NOMO-1 treated with DMSO at 0.1 percent for 48 hours (cell line): Measurements from ENCODE around the gene OR51S1.
"Not testable (repeated sequence)": the region's sequence is repeated elsewhere in the genome, so short reads cannot be mapped to it uniquely, and the experiment has no call there.

Experiments
- DNase-seq: peaks from one replicate; lab custom pipeline; 2025; ENCODE audit not compliant: unreplicated experiment; lab: John Stamatoyannopoulos, UW

OR51S1 gene, protein sequence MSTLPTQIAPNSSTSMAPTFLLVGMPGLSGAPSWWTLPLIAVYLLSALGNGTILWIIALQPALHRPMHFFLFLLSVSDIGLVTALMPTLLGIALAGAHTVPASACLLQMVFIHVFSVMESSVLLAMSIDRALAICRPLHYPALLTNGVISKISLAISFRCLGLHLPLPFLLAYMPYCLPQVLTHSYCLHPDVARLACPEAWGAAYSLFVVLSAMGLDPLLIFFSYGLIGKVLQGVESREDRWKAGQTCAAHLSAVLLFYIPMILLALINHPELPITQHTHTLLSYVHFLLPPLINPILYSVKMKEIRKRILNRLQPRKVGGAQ

DNA sequence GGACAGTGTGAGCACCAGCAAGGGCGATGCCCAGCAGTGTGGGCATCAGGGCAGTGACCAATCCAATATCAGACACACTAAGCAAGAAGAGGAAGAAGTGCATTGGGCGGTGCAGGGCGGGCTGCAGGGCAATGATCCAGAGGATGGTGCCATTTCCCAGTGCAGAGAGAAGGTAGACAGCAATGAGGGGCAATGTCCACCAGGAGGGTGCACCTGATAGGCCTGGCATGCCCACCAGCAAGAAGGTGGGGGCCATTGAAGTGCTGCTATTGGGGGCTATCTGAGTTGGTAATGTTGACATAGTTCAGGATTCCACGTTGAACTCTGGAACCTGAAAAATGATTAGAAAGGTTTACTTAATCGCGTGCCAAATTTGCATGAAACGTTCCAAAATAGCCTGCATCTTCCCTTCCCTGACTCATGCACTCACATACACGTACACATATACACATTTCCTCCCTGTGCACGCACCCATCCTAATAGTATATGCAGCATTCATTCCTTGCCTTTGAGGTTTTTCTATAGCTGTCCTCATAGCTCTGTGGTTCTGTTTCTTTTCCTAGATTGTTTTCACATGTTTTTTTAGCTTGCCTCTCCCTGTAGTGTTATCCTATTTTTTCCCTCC is at the start of gene OR51S1:
TSS of gene OR51S1 (minus strand) at position 301 of the 625 bp plus-strand sequence. CDS start at position 301, 0 bp downstream.
- no peak for DNase-seq

GRCh38 chr11:4891996-4892640 is 43.1 kb upstream of the OR51S1 start:
- no peak for DNase-seq

- no peak for DNase-seq
Observed at GRCh38 chr11:4890279-4890678, 41.3 kb upstream of the OR51S1 start.

GRCh38 chr11:4887591-4887990 is 38.6 kb upstream of the OR51S1 start:
- no peak for DNase-seq

GRCh38 chr11:4886186-4886585 is 37.2 kb upstream of the OR51S1 start:
- no peak for DNase-seq

GRCh38 chr11:4884361-4884760 is 35.4 kb upstream of the OR51S1 start:
- DNase-seq = no peak

- DNase-seq = no peak
Observed at GRCh38 chr11:4882543-4882942, 33.5 kb upstream of the OR51S1 start.

DNA sequence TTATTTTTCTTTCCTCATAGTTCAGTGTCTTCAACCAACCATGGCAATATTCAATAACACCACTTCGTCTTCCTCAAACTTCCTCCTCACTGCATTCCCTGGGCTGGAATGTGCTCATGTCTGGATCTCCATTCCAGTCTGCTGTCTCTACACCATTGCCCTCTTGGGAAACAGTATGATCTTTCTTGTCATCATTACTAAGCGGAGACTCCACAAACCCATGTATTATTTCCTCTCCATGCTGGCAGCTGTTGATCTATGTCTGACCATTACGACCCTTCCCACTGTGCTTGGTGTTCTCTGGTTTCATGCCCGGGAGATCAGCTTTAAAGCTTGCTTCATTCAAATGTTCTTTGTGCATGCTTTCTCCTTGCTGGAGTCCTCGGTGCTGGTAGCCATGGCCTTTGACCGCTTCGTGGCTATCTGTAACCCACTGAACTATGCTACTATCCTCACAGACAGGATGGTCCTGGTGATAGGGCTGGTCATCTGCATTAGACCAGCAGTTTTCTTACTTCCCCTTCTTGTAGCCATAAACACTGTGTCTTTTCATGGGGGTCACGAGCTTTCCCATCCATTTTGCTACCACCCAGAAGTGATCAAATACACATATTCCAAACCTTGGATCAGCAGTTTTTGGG is 33.0 kb upstream of the OR51S1 start, which contains the start of gene OR51T1:
TSS of gene OR51T1 (plus strand) at position 41 of the 641 bp plus-strand sequence. CDS start at position 41, 0 bp downstream.
- DNase-seq = no peak

GRCh38 chr11:4881188-4881587 is 32.2 kb upstream of the OR51S1 start:
- no peak for DNase-seq

GRCh38 chr11:4865855-4866254 is 16.8 kb upstream of the OR51S1 start:
- no peak for DNase-seq

DNA sequence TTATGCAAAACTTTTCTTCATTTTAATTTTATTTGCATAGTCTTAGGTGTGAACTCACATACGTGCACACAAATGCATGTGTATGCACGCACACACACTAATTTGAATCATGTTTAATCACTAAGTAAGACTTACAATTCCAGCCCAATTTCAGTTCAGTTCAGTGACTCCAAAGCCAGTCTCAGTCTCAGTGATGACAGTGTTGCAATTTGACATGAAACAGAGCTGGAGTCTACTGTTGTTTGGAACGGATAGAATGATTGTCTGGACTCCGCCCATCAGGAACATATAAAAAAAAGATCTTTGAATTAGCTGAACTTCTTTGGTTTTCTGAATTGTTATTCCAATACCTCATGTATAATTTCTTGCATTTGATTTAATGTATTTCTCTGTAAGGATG is 14.9 kb upstream of the OR51S1 start:
- no peak for DNase-seq

DNA sequence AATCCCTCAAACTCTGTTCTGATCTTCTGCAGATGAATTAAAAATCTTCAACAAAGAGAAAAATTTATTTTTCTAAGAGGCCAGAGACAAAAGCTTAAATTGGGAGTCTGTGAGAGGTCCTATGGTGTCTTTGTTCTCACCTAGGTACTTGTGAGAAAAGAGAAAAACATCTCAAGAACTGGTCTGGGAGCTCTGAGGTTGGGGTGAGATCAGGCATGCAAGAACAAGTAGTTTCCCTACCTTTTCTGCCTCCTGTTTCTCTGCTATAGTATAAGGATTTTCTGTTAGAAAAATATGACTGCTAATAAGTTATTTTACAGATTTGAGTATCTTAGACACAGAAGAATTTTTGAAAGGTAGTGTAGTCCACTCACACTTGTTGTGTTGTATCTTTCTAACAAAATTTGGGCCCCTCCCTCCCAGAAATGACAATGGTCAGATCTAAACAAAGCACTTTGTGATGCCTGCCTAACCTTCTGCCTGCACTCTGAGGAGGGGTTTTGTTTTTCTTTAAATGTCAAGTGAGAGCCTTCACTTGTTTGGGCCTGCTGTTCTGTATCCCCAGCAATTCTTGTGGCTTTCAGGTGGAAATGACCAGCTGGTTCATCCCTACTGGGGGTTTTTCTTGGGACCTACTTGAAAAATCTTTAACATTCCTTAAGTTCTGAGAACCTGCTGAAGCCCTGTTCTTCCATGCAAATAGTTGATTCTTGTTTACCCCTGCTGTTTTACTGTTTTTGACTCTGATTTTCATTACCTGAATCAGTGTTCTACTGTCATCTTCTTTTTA is 13.6 kb upstream of the OR51S1 start:
- DNase-seq = no peak

DNA sequence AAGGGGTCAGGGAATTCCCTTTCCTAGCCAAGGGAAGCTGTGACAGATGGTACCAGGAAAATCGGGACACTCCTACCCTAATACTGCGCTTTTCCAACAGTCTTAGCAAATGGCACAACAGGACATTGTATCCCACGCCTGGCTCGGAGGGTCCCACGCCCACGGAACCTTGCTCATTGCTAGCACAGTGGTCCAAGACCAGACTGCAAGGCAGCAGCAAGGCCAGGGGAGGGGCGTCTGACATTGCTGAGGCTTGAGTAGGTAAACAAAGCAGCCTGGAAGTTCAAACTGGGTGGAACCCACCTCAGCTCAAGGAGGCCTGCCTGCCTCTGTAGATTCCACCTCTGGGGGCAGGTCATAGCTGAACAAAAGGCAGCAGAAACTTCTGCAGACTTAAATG is 5.3 kb upstream of the OR51S1 start:
- not testable (repeated sequence) for DNase-seq

DNA sequence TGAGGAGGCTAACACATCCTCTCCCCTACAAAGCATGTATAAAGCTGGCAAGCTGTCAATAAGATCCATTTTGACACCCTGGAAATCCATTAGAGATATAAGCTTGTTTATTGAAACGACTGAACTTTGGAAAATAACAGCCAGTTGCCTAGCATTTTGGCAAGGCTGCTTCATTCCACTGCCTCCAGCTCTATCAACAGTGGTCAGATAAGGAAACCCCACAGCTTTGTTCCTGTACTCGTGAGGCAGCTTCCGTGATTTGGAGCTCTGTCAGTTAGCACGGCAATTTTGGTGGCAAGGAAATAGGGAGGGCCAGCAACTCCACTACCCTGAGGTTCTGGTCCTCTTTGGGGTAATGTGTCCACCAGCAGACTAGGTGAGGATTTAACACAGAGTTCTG is 2.0 kb upstream of the OR51S1 start:
- no peak for DNase-seq

- no peak for DNase-seq
Observed at GRCh38 chr11:4839851-4840549, 9.0 kb downstream of the OR51S1 start.

DNA sequence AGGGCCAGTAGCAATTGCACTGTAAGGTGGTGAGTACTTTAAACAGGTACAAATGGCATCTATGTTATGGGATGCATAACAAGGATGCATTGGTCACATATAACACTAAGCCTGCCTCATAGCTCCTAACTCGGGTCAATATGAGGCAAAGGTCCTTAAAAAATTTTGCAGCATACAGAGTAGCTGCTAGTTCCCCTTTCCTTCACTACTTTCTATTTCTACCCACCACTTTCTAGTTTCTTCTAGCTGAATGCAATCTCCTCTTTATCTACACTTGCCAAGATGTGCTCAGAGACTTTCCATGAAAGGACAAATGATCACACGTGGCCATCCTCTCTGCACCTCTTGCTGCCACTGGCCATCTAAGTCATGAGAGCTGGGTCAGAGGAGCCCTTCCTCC is 18.1 kb downstream of the OR51S1 start:
- DNase-seq = no peak

DNA sequence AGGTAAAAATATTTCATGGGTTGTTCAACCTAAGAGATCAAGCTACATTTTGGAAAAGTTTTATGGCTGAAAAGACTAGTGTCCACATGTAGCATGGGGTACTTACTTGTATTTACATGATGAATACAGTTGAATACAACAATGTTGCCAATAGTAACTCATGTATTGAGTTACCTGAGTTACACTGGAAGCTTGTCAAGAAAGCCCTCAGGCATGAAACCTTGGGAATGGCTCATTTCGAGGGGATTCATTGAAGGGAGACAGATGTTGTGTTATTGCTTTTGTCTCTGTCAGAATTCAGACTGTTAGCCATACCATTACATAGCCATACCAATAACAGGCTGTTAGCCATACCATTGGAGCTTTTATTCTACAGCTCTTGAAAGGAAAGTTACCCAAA is 18.7 kb downstream of the OR51S1 start:
- no peak for DNase-seq

DNA sequence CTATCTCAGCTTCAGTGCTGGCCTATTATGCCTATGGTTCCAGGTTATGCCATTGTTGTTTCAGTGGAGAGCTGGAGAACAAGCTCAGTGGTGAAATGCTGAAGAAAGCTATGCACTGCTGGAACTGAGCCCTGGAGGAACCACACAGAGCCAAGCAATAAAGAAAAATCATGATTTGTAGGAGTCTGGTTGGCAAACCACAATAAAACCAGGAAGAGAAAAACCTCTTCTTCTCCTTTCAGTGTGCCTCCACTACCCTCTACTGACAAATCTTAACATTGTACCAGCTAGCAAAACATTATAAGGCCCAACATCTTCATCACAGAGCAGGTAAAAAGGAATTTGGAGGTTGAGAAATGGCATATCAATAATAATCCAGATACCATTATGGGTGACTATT is 22.6 kb downstream of the OR51S1 start:
- DNase-seq = no peak

- DNase-seq = no peak
Observed at GRCh38 chr11:4825132-4825531, 23.9 kb downstream of the OR51S1 start.

GRCh38 chr11:4821021-4821420 is 28.0 kb downstream of the OR51S1 start, which contains the start of gene OR51F2:
Gene OR51F2, plus strand, starts transcription at chr11:4821321. Its CDS starts 101 bp downstream, at chr11:4821422.
- DNase-seq = no peak
